Omental fat pad (tissue), 4 donors: ENCODE measurements around the gene NID2. TPM values are rescaled to one million over a fixed set of nuclear protein-coding genes. Genes with fewer than 3 reads are reported as not detected.

Experiments used
- ATAC-seq: fragments of 150-250 bp; one replicate; pipeline ENCODE4 v1.9.1; 2016; ENCODE audit warnings: mild to moderate bottlenecking, moderate library complexity; ENCODE audit not compliant: low FRiP score
- DNase-seq: peaks from one replicate; pipeline ENCODE4 v3.0.0-alpha.2; 2019; ENCODE audit warnings: low spot score
- CTCF ChIP-seq, 3 donors: fragments of 450-650 bp; IDR thresholded peaks; one replicate each; pipeline ENCODE4 v1.5.1; 2016 to 2017; ENCODE audit warnings: antibody characterized with exemption in 3 of 3, mild to moderate bottlenecking in 3 of 3, moderate library complexity in 2 of 3
- total RNA-seq, 4 donors: library from RNA; depleted of rRNA; stranded (reverse); fragments of >200 nt; gene quantifications; one replicate each; pipeline ENCODE4 v1.1.0, GENCODE V29; 2016

NID2 gene
- total RNA-seq, 4 donors from 2014 or later, result 33.3 to 67.0 (median 45.4) TPM

DNA sequence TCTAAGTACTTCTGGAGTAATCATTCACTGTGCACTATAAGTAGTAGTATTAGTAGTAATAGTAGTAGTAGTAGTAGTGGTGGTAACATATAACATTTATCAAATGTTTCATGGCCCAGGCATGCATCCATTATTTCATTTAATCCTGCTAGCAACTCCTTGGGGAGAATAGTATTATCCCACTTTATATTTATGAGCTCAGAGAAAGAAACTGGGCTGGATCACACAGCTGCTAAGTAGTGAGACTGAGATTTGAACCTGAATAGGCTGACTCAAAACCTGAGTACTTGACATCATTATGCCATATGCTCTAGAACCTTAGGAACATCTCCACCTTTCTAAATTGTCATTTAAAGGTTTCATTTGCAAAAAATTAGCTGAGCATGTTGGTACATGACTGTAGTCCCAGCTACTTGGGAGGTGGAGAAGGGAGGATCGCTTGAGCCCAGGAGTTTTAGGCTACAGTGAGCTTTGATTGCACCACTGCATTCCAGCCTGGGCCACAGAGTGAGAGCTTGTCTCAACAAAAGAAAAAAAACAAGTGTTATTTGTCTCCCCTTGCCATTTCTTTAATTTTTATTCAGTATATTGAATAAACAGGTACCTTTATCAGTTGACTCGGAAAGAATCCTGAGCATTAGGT is 11.4 kb upstream of the NID2 start:
- DNase-seq, result no peak
- ATAC-seq, result no peak
- TF ChIP-seq CTCF (IDR thresholded peaks at IDR 0.05), result no peak

- TF ChIP-seq CTCF (IDR thresholded peaks at IDR 0.05), result no peak
- ATAC-seq (no peak), DNase-seq (no peak)
These were observed 10.5 kb upstream of the NID2 start for GRCh38 chr14:52079239-52079959.

DNA sequence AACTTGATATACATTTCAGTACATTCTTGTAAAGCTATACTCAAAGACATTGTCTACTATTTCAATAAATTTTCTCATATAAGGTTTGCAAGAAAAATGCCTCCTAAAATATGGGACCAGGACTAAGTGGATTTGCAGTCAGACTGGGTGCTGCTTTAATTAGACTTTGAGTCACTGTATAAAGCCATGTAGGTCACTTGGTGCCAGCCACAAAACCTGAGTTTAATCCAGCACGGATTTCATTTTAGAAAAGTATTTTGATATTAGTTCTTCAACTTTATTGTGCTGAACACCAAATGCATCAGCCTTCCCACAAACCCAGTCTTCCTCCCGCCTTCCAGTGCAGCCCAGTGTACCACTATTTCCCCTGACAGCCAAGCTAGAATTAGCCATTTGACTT is 9.9 kb upstream of the NID2 start:
- no peak for DNase-seq
- no peak for ATAC-seq
- no peak for TF ChIP-seq CTCF (IDR thresholded peaks at IDR 0.05)

- DNase-seq (no peak), ATAC-seq (no peak)
These were observed 9.3 kb upstream of the NID2 start for GRCh38 chr14:52078095-52078531.

GRCh38 chr14:52077256-52077979 is 8.6 kb upstream of the NID2 start:
- no peak for ATAC-seq

More at GRCh38 chr14:52078095-52078531, 9.3 kb upstream of the NID2 start:
- no peak for TF ChIP-seq CTCF (IDR thresholded peaks at IDR 0.05)

DNA sequence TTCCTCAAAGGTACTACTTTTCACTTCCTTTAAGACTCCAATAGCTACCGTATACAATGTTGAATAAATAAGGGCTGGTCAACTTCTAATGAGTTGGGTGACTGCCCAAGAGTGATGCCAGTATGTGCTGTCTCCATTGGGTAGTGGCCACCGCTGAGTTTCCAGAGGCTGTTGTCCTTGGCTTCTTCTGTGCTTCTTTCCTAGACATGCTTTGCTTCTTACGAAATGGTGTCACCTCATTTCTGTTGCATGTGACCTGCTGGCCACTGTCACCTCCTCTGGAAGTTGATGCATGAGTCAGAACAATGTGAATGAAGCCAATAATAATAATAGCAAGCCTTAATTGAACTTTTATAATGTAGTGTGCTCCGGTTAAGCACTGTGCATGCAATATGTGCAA is 7.5 kb upstream of the NID2 start:
- DNase-seq (no peak), ATAC-seq (no peak)
- no peak for TF ChIP-seq CTCF (IDR thresholded peaks at IDR 0.05)

More at GRCh38 chr14:52077256-52077979, 8.6 kb upstream of the NID2 start:
- no peak for TF ChIP-seq CTCF (IDR thresholded peaks at IDR 0.05)
- no peak for DNase-seq
